Fibroblast of skin of left quadriceps (primary cell): ENCODE results near the gene PNPLA7.

ENCODE experiments used
- DNase-seq, 2 experiments: peaks; one replicate each; pipeline ENCODE4 v3.0.0-alpha.2; 2013; ENCODE audit warnings: low read depth in 2 of 2

Gene PNPLA7

DNA sequence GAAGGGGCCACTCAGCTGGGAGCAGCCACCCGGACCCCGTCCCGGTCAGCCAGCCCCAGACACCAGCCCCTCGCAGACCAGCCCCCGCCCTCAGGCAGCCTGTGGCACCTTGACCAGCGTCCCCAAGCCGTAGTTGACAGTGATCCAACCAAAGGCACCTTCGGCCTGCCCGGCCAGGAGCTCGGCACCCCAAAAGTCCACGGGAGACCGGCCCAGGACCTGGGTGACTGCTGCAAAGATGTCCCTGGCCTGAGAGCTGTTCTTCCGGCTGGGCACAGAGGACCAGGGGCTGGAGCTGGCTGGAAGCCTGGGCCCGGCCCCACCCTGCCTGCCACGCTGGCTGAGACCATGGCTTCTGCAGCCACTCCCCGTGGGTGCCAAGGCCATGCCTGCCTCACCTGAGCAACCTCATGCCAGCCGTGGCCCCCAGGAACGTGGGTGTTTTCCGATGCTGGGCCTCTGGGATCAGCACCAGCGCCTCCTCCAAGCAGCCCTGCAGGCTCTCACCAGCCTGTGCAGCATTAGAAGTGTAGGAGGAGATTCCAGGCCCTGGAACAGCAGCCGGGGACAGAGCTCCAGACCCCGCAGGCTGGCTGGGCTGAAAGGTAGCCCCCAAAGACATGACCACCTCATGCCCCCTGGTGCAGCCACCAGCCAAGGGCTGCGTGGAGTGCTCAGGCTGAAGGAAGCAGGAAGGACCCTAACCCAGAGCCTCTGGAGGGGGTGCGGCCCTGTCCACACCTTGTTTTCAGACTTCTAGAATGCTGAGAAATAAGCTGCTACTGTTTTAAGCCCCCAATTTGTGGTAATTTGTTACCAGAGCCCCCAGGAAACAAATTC, 113.2 kb downstream of the PNPLA7 start:
- DNase-seq, result no peak

DNA sequence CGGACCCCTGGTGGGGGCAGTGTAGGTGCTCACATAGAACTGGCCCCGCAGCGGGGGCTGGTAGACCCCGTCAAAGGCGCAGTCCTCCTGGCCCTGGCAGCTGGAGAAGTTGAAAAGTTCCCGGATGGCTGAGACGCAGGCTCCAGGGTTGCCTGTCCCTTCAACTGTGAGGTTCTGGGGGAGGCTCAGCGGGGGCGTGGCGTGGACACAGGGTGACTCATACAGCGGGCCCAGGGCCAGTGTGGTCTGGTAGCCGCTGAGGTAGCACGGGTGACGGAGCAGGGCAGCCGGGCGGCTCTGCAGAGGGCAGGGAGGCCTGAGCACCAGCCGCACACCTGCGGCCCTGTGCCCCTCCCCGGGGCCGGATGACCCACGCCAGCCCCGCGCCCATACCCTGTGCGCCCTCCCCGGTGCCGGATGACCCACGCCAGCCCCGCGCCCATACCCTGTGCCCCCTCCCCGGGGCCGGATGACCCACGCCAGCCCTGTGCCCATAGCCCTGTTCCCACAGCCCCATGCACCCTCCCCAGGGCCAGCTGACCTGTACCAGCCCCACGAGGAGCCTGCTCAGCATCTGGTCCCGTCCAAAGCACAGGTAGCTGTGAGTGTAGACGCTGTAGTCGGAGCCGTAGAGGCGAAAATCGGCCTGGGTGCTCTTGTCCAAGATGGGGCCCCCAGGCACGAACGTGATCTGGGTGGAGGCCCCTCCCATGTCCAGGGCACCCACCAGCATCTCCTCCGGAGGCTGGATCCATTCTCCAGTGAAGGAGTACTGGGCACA, 114.0 kb downstream of the PNPLA7 start:
- no peak for DNase-seq

DNA sequence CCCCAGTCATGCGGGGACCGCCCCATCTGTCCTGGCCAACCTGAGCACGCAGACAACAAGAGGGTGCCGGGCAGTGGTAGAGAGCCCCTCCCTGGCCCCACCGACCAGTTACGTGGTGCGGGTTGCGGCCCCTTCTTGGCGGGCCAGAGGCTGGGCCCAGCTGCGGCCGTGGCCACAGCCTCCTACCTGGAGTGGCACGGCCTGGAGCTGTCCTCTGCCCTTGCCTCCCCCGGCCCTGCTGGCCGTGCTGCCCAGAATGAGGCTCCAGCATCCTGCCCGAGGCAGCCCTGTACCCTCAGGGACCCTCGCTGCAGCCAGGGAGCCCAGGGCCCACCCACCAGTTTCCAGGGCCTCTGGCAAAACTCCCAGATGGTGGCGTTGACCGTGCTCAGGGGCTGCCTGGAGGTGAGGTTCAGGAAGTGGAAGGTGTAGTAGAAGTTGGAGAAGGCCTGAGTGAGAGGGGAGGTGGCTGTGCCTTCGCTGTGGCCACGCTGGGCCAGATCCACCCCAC, 114.8 kb downstream of the PNPLA7 start:
- no peak for DNase-seq

DNA sequence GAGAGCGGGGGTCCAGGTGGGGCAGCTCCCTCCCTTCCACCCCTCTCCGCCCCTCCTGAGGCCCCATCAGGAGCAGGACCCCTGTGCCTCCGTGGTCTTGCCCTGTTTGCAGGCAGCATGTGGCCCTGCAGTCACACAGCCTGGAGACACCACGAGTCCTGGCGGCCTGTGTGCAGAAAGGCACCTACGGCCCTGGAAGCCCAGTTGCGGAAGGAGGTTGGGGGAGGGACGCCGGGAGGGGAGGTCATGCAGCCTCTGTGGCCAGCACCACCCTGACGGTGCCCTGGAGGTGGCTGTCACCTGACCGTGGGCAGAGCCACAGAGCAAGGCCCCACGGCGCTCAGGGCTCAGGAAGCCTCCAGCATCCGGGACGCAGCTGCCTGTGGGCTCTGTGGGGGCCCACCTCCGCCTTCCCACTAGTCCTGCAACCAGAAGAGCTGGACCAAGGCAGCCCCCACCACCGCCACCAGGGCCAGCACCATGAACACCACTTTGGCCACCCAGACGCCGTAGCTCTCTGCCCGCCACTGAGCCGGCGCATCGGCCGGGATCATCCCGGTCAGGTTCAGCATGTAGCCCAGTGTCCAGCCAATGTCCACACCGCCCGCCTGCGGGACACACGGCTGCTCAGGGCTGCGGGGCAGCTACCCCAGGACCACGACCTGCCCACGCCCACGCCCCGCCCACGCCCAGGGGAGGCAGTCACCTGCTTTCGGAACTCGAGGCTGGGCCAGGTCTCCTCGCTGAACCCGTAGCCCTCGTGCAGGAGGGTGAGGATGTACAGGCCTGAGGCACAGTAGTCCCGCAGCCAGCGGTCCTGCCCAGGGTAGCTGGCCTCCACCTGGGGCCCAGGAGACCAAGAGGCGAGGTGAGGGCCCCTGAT, 115.5 kb downstream of the PNPLA7 start:
- no peak for DNase-seq

DNA sequence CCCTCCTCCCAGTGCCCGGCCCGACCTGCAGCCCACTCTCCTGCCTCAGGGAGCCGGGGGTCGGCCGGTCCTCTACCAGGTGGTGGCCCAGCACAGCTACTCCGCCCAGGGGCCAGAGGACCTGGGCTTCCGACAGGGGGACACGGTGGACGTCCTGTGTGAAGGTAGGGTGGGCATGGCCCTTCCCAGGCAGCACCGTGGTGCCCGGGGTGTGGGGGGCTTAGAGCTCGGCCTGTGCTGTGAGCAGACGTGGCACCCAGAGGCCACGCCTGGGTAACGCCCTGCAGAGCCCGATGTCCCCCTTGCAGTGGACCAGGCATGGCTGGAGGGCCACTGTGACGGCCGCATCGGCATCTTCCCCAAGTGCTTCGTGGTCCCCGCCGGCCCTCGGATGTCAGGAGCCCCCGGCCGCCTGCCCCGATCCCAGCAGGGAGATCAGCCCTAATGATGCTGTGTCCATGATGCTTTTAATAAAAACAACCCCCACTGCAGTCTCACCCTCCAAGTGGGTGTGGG, 116.2 kb downstream of the PNPLA7 start:
- no peak for DNase-seq

DNA sequence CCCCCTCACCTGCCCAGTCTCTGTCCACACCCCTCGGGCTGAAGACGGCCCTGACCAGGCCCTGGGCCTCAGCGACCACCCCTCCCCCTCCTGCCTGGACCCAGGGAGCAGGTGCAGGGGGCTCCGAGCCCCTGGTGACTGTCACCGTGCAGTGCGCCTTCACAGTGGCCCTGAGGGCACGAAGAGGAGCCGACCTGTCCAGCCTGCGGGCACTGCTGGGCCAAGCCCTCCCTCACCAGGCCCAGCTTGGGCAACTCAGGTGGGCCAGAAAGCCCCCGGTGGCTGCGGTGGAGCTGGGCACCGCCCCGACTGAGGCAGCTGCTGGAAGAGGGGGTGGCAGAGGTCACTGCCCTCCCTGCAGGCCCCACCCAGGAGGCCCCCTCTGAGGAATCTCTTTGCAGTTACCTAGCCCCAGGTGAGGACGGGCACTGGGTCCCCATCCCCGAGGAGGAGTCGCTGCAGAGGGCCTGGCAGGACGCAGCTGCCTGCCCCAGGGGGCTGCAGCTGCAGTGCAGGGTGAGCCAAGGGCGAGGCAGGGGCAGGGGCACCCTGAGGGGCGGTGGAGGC, 116.8 kb downstream of the PNPLA7 start:
- no peak for DNase-seq

DNA sequence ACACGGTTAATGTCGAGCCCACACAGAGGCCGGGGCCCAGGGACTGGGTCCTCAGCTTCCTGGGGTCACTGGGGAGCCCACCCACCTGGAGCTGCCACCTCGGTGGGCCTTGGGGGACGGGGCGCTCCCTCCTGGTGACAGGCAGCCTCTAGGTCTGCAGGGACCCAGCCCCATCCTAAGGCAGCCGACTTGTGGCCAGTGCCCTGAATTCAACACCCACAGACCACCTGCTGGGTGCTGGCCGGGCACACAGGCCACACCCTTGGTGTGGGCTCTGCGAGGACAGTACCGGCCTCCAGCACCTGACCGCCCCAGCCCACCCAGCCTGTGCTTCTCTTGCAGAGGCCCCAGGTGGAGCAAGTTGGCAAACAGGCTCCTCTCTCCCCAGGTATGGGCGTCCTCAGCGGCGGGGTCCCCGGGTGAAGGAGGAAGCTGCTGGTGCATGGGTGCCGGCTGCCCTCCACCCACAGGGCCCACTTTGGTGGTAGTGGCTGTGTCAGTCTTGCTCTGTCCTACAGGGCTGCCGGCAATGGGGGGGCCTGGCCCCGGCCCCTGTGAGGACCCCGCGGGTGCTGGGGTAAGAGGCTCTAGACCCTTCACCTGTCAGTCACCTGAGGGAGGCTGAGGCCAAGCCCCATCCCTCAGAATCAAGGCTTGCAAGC, 117.4 kb downstream of the PNPLA7 start:
- DNase-seq, result no peak

DNA sequence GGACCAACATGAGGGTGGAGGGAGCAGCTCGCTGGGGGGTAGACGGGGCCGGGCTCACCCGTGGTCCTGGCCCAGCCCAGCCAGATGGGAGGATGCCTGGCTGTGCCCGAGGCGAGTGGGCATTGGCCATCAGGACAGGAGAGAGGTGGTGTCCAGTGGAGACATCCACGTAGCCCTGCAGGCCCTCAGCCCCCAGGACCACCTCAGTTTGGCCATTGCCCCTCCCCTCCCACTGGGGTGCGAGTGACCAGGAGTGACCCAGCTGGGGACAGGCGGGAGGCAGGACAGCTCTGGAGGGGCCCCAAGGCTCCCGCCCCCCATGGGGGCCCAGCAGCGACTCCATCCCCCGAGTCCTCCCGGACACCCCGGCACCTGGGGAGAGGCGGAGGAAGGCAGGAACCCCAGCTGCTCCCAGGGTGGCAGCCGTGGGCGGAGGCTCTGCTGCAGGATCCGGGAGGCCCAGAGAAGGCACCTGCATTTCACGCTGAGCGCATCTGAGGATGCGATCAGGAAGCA, 118.7 kb downstream of the PNPLA7 start:
- DNase-seq, result no peak

DNA sequence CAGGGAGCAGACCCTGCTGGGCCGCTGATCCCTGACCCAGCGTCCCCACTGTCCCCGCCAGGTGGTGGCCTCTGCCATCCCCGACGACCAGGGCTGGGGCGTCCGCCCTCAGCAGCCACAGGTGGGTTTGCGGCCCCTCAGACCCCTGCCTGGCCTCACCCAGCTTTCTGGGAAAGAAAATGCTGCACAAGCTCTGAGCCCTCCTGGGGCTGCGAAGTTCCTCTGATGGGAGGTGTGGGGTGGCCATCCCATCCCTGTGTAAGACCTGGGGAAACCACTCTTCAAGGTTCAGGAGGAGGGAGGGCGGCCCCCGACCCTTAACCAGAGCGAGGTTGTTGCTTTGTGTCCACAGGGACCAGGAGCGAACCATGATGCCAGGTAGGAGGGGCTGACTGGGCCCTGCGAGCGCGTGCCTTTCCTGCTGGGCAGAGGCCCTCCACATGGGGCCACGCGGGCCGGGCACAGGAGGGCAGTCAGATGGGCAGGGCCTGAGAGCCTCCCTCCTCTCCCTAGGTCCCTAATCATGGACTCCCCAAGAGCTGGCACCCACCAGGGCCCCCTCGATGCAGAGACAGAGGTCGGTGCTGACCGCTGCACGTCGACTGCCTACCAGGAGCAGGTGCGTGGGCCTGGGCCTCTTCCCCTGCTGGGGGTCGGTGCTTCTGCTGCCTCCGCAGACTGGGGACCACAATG, 119.3 kb downstream of the PNPLA7 start:
- no peak for DNase-seq

DNA sequence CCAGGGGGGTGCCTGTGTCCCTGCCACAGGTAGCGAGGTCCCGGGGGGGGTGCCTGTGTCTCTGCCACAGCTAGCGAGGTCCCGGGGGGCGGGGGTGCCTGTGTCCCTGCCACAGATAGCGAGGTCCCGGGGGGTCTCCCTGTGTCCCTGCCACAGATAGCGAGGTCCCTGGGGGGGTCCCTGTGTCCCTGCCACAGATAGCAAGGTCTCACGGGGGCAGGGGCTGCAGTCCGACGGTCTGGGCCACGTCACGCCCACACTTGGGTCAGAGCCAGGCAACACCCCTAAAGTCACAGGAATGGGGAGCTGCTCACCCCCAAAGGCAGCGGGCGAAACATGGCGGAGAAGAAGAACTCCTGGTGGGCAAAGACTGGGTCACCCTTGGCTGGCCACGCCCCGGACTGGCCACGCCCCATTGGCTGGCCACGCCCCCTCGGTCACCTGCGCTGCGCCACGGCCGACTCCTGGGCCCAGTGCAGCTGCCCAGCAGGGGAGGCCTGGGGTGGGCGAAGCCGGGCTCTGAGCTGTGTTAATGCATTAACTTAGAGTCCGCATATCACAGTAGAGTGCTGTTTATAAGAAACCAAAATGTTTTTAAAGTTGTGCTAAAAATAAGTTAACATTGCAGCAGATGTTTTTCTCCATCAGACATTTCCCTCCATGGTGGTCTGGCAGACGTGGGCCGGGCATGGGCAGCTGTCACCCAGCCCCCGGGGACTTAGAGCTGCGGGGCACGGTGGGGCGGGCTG, 120.1 kb downstream of the PNPLA7 start:
- DNase-seq, result no peak

DNA sequence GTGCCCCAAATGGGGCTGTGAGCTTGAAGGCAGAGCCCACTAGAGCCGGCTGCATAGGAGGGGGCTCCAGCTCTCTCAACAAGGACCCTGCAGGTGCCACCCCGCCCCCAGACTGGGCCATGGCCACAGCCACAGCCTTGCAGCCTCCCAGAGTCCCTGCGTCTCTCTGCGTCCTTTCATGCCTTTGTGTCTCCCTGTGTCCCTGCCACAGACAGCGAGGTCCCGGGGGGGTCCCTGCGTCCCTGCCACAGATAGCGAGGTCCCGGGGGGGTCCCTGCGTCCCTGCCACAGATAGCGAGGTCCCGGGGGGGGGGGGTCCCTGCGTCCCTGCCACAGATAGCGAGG, 120.7 kb downstream of the PNPLA7 start:
- DNase-seq, result no peak

DNA sequence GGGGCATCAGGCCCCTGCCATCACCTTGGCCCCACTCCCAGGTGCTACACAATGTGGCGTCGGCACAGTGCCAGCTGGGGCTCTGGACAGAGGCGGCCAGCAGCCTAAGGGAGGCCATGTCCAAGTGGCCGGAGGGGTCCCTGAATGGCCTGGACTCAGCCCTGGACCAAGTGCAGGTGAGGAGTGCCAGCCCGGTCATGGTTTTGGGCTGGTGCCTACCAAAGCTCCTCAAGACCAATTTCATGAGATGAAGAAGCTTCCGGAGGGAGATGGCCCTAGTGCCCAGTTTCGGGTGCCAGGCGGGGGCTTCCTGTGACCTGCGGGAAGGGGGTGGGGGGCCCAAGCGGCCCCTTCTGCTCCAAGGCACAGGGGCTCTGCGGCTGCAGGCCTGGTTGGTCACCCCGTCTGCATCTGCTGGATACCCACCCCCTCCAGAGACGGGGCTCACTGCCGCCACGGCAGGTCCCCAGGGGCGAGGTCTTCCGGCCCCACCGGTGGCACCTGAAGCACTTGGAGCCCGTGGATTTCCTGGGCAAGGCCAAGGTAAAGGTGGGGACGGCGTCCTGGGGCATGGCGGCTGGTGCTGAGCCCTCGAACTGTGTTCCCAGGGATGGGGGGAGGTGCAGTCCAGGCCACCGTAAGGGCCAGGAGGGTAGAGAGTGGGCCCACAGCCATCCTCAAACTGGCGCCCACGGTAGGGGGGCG, 121.2 kb downstream of the PNPLA7 start:
- DNase-seq, result no peak

DNA sequence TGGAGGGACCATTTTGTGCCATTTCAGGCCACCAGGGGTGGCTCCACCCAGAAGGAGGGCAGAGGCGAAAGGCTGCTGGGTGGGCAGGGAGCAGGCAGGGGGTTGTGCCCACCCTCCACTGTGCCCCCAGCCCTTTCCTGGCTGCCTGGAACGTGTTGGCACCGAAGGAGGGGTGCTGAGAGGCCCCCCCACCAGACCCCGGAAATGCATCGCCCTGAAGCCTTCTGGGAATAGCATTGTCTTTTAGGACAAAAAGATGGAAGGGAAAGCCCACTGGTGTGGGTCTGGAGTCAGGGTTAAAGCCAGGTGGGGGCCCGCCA, 121.9 kb downstream of the PNPLA7 start:
- no peak for DNase-seq

DNA sequence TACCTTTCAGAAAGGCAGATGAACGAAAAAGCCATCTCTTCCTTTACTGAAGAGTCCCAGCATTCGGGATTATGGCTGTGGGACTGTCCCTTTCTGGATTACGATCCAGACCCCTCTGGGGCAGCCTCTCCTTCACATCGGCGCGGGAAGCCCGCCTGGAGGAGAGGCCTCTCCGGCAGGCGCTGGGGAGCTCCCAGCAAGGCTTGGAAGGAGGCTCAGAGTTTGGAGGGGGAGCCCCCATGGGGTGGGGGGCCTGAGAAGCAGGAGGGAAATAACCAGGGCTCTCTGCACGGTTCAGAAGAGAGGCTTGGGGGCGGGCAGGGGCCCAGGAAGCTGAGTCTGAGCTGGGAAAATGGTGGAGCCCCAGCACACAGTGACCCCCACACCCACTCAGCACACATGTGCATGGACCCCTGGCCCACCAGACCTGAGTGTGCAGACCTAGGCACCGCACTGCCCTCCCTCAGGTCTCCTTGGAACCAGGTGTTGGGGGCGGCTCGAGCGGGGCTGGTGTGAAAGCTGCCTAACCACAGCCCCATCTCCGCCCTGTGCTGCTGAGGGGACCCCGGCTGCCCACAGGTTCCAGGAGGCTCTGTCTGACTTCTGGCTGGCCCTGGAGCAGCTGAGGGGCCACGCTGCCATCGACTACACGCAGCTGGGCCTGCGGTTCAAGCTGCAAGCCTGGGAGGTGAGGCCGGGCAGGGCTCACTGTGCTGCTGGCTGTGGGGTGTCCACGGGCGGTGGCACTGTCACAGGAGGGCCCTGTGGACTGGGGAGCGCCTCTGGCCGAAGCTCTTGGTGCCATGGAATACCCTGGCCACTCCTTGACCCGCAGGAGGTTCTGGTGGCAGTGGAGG, 122.5 kb downstream of the PNPLA7 start:
- no peak for DNase-seq

DNA sequence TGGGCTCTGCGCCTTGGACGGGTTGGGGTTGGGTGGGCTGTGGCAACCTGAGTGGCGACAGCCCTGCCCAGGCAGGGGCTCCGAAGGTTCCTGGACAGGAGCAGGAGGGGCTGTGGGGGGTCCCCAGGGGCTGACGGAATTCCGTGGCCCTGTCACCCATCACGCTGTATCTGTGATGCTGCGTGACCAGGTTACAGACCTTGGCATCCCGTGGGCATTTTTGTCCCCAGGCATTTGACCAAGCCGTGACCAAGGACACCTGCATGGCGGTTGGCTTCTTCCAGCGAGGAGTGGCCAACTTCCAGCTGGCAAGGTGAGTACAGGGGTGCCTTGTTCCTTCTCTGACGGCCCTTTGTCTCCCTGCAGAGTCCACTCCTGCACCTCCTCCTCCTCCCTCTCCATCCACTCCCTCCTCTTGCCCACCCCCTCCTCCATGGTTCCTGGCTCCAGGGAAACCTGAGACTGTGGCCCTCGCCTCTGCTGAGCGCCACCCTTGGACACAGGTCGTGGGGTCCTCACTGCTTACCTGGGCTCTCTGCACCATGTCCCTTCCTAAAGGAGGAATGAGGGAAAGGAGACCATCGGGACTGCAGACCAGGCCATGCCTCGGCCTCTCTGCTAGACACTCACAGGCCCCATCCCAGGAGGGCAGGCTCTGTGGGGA, 124.1 kb downstream of the PNPLA7 start:
- DNase-seq, result no peak

DNA sequence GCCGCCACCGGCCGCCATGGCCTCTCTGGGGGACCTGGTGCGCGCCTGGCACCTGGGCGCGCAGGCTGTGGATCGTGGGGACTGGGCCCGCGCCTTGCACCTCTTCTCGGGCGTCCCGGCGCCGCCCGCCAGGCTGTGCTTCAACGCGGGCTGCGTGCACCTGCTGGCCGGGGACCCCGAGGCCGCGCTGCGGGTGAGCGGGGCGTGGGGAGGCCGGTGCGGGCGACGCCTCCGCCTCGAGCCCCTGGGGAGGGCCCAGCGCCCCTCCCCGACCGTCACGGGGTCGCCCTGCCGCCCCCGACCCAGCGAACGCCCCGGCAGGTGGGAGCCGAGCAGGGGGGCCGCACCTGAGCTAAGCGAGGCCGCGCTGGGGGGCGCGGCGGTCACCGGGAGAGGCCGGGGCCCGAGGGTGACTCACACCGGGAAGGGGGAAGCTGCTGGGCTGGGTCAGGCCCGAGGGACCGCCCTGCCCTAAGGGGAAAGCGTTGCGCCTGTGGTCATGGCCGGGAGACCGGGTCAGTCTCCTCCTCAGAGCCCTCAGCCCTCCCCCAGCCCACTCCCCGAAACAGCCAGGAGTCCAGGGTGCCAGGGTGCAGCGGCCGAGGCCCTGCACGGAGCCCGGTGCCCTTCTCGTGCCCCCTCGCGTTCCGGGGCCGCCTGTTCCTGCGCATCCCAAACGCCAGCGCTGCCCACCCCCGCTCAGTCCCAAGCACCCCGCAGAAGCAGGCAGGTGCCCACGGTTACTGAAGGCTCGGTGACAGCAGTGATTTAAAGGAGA, 126.5 kb downstream of the PNPLA7 start:
- no peak for DNase-seq
